Activated effector memory CD4-positive, alpha-beta T cell treated with Interleukin-2 at 50 U/mL for 16 hours (primary cell): ENCODE data around the gene HGFAC.

Experiments
- DNase-seq: peaks from one replicate; pipeline ENCODE4 v3.0.0-alpha.2; 2020

The HGFAC gene

DNA sequence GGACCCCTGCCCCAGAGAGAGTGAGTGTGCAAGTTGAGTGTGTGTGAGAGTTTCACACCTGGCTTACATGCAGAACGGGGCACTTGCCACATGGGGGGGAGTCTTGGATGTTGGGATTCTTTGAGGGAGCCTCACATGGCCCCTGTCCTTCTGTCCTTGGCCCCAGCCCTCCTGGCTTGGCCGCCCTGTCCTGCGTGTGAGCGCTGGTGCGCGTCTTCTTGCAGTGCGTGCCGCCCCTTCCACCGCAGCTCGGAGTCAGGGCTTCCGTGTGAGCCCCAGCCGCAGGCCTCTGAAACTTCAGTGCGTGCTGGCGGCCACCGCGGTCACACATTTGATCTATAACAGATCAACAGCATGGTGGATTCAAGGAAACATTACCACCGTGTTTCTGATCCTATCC, 30.1 kb upstream of the HGFAC start:
- no peak for DNase-seq

DNA sequence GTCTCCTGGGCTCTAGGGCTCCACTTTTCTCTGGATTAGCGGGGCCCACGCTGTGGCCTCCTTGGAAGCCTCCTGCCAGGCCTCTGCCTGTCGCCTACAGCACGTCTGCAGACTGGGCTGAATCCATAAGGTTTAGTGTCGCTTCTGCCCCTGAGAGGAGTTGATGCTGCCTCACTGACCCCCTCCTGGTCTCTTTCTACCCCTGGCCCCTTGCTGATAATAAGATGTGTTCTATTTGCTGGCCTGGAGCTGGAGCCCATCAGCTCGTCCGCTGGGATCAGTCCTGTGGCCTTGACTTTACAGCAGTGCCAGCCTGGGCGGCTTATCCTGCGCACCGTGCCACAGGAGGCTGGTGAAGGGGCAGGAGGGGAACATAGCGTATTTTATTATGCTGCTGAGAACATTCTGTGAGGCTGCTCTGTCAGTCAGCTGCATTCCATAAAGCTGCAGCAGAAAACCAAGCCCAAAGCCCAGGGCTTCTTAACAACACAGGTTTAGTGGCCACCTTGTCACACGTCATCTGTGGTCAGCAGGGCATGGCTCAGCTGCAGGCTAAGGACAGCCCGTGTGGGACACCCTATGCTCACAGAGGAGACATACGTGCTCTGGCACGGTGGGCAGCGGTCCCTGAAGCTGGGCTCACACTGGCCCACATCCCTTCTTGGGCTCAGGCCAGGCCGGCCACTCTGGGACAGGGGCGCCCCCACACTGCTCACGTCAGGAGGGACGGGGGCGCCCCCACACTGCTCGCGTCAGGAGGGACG, 29.3 kb upstream of the HGFAC start:
- DNase-seq = no peak

DNA sequence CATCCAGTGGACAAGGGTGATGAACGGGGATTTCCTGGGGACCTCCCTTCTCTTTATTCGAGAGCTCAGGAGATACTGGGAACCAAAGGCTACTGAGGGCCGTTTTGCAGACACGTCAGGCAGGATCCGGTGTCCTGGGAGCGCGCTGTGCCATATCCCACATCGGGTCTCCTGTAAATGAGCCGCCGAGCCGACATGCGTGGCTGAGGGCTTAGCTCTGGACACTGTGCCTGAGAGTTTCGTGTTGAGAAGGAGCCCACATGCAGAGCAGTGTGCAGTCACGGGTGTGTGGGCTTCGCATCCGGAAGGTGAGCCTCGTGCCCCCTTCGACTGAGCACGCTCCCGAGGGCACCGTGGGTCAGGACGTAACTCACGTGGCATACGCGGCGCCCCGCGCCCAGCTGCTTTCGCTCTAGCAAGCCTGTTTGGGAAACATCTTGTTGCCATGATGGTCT, 28.5 kb upstream of the HGFAC start:
- DNase-seq = no peak

DNA sequence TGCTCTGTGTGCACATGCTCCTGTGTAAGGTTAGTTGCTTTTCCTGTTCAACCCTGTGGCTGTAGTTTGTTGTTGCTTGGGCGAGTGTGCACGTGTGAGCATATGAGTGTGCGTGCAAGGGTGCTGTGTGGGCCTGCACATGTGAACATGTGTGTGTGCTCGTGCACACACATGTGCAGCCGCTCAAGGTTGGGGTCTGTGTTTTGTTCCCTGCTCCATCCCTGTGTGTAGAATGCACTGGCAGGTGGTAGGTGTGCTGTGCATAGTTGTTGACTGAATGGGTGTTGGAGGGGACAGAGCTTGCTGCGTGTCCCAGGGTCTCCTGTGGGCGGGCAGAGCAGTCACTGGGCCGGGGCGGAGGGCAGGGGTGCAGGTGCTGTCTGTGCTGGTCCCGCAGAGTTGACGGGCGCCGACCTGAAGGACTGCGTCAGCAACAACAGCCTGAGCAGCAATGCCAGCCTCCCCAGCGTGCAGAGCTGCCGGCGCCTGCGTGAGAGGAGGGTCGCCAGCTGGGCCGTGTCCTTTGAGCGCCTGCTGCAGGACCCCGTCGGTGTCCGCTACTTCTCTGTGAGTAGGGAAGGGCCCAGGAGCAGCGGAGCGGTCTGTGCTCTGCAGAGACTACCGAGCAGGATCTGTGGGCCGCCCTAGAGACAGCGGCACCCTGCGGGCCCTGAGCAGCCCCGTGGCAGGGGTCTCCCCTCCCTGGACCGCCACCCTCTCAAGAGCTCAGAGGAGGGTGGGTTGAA, 27.9 kb upstream of the HGFAC start:
- DNase-seq = no peak

DNA sequence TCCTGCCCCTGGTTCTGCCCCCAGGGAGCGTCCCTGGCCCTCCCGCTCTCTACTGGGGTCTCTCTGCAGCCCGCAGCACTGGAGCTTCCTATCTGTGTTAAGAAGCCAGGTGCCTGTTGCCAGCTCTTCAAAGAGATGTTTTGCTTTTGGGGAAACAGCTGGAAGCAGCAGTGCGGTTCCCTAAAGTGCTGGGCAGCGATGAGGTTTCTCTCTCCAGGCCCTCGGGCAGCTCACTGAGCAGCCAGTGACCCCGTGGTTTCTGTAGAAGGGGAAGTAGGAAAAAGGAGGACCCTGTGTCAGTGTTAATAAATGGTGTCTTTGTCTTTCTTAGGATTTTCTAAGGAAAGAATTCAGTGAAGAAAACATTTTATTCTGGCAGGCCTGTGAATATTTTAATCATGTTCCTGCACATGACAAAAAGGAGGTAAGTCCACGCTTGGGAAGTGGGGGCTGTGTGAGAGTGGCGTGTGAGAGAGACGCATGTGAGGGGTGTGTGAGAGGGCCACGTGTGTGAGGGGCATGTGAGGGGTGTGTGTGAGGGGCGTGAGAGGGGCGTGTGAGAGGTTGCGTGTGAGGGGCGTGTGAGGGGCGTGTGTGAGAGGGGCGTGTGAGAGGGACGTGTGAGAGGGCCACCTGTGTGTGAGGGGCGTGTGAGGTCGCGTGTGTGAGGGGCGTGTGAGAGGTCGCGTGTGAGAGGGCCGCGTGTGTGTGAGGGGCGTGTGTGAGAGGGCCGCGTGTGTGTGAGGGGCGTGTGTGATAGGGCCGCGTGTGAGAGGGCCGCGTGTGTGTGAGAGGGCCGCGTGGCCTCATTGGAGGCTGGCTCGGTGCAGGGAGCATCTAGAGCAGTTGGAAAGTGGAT, 27.1 kb upstream of the HGFAC start:
- DNase-seq = no peak

DNA sequence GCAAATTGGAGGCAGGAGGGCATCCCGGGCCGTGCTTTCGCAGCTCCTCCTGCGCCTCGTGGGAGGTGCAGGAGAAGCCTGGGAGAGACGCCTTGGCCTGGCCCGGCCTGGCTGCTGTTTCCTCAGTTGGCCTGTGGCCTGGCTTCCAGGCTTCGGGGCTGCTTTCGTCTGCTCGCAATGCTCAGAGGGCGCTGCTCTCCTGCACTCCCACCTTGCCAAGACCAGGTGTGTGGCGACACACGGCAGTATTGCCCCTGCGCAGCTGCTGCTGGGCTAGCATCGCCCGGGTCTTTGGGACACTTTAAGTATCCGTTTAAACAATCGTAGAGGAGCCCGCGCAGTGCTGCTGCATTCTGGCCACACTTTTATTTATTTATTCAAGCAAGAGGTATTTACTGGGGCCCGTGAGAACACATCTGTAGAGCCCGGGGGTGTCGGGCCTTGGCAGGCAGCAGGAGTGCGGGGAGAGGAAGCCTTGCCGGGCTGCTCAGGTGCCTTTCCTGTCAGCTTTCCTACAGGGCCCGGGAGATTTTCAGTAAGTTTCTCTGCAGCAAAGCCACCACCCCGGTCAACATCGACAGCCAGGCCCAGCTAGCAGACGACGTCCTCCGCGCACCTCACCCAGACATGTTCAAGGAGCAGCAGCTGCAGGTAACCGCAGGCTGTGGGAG, 26.2 kb upstream of the HGFAC start:
- DNase-seq = no peak

DNA sequence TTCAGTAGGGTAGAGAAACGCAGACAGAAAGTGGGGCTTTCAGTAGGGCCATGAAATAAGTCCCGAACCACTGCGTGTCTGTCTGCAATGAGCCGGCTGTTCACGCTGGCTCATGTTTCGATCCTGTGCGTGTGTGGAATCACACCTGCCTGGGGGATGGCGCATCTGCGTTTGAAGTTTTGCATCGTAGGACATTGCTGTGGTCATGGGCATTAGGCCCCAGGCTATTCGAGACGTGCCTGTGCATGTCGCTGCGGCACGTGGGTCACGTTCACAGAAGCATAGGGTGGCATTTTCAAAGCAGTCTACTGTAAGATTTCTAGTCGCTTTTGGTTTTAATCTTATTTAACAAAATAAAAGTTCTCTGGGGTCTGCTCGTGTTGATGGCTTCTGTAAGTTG, 25.5 kb upstream of the HGFAC start:
- no peak for DNase-seq

- DNase-seq = no peak
Observed at GRCh38 chr4:3416821-3417221, 24.9 kb upstream of the HGFAC start.

DNA sequence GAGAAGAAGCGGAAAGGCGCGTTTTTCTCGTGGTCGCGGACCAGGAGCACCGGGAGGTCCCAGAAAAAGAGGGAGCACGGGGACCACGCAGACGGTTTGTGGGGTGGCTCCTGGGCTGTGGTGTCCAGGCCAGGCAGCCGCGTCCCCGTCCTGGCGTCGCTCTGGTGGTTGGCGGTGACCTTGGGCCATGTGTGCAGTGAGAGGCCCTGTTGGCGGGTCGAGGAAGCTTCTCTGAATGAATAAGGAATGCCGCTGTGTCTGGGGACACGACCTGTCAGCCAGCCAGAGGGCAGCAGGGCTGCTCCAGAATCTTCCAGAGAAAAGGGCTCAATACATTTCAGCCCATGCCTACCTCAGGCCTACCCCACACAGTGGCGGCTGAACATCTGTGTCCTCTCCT, 24.3 kb upstream of the HGFAC start:
- no peak for DNase-seq

DNA sequence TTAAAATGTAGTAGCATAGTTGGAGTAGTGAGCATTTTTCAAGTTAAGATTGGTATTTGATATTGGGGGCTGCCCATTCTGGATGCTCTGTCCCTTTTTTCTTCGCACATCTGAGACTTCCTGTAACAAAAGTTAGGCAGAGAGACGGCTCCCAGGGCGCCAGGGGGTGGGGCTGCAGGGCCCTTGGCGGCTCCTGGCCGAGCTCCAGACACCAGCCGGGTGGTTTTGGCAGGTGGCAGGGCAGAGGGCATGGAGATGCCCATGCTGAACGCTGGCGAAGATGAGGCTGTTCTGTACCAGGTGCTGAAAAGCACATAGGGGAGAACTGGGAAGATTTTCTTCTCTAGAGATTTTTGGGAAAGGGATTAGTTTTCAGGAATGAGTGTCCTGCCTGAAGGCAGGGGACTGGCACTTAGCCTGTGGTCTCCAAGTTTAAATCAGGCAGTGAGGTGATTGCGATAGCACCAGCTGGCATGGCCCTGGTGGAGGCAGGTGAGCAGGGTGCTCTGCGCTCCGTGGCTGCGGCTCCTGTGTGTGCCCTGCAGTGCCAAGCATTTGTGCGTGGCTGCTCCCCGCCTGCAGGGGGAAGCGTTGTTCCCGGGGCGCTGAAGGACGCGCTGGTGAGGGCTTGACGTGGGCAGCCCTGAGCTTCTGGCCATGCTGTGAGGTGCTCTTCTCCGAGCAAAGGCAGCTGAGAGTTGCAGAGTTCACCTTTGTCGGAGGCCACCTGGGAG, 23.6 kb upstream of the HGFAC start:
- no peak for DNase-seq

- no peak for DNase-seq
Observed at GRCh38 chr4:3419836-3420605, 21.7 kb upstream of the HGFAC start.

DNA sequence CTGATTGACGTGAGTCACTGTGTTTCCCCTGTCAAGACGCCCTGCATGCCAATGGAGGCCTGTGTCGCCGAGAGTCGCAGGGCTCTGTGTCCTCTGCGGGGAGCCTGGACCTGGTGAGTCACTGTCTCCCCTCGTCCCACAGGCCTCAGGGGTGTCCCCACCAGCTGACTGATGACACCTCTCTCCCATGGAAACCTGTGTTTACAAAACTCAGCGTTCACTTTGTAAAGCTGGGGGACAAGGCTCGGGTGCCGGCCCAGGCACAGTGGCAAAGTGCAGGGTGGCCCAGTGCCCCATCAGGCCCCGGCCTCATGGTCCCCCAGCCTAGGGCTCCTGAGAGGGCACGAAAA, 21.2 kb upstream of the HGFAC start:
- DNase-seq = no peak

DNA sequence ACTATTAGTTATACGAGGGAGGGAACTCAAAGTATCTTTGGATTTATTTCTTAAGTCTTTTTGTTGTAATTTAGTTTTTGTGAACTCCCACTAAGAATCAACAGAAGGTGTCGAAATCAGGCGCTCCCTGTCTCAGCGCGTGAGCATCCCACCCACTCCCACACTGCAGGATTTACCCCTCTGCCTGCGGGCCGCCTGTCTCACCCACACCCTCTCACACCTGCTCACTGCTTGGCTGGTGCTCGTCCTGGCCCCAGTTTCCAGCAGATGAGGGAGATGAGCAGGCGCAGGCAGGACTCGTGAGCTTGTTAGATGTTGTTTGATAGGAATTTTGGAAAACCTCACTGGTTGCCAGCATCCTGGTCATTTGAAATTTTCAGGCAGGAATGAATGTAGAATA, 20.8 kb upstream of the HGFAC start:
- DNase-seq = no peak

- DNase-seq = no peak
Observed at GRCh38 chr4:3421470-3421869, 20.3 kb upstream of the HGFAC start.

DNA sequence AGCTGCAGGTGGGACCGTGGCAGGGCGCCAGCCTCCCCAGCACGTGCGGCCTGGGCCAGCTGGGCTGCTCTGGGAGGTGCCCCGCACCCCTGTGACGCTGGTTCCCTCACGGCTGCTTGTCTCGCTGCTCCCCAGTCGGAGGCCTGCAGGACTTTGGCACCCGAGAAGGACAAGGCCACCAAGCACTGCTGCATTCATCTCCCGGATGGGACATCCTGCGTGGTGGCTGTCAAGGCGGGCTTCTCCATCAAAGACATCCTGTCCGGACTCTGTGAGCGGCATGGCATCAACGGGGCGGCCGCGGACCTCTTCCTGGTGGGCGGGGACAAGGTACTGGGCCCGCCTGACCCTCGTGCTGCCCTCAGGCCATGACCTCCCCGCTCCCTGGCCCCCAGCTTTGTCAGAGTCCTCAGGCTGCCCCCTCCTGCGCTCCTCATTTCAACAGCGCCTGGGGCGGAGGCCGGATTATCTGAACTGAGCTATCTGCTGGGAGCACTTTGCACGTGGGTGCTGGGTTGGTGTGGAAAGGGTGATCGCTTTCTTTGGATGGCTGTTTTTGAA, 19.4 kb upstream of the HGFAC start:
- no peak for DNase-seq

DNA sequence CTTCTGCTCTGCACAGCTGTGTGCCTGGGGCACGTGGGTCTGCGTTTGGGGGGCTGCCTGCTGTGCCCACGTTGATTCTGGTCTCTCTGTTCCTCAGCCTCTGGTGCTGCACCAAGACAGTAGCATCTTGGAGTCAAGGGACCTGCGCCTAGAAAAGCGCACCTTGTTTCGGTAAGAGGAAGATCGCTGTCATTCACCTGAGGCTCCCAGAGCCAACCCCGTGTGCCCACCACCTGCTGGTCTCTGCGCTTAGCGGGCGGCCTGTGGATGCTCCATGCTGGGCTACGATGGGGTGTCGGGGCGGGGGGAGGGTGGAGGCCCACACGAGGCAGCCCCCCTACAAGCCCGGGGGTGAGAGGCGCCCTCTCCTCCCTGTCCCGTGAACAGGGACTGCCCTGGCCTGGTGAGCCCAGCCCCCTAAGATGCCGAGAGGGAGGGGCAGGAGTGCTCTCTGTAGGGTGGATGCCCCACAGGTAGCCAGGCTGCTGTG, 18.9 kb upstream of the HGFAC start:
- no peak for DNase-seq

GRCh38 chr4:3423406-3423805, 18.4 kb upstream of the HGFAC start:
- DNase-seq = no peak

DNA sequence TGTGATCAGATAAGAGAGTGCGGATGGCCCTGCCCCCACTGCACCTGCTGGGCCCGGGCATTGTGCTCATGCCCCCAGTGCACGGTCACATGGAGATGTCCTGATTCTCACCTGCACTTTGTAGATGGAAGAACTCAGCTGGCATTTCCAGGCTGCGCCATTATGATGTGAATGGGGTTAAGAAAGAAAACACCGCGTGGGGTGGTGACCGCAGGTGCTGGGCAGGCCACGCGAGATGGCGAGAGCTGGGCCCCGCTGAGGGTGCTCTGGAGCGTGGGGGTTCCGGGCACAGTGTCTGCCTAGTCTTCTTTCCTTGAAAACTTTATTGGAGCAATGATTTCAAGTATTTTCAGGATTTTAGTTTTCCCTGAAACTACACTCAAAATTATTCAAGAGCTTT, 17.8 kb upstream of the HGFAC start:
- no peak for DNase-seq

DNA sequence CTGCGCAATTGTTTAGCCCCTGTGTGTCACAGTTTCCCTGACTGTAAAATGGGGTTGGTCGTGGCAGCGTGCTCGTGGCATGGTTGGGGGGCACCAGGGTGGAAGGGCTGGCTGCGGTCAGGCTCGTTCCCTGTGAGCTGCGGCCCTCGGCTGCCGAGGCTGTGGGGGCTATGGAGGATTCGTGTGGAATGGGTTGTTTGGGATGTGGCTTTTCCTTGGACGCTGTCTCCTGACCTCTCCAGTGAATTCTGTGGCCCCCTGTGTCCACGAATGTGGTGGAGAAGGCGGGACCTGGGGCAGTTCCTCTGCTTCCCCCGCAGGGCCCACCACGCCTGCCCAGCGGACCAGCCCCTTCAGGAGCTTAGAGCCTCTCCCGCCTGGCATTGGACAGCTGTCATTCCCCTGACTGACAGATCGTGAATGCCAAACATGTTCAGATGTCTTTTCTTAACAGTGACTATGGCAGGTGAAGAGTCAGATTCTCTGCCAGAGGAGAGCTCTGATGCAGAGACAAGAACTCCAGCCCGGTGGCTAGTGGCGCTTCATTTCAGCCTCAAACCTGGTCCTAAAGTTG, 17.2 kb upstream of the HGFAC start:
- DNase-seq = no peak

- DNase-seq = no peak
Observed at GRCh38 chr4:3426465-3427133, 15.2 kb upstream of the HGFAC start.
